ENCODE measurements around the gene SRBD1. TPM values are rescaled to one million over a fixed set of nuclear protein-coding genes. Genes with fewer than 3 reads are reported as not detected.

Gene SRBD1
- total and polyA plus RNA-seq, 2 experiments from 2014 or later: 27.4 to 46.3 TPM

- DNase-seq (ENCODE audit: low spot score) (no peak), ATAC-seq (no peak)
- no peaks in the 10 kb centered on the region for H4K20me1 ChIP-seq (replicated peaks; ENCODE audit: insufficient read depth)
- no peaks in the 10 kb centered on the region for H3K79me2 ChIP-seq (replicated peaks; ENCODE audit: insufficient read depth)
- no peak overlapping the region for H2AFZ ChIP-seq
- H3K36me3 Mint-ChIP-seq (ENCODE audit: low read depth): peaks cover 2% of the 10 kb centered on the region; the same call in 1 of the 3 replicates
- 0 out of 2 replicates have a peak, but pooled peaks cover 2% of the 10 kb centered on the region for H3F3A ChIP-seq (replicated peaks; ENCODE audit: low read depth)
- no peaks in the 10 kb centered on the region for H3K36me3 ChIP-seq (ENCODE audit: insufficient read depth)
- H3K4me3 Mint-ChIP-seq: no peak overlapping the region
- peaks cover 48% of the 10 kb centered on the region for H3K27me3 Mint-ChIP-seq (ENCODE audit: insufficient read depth, low read depth, poor library complexity)
- H3K9me2 ChIP-seq (ENCODE audit: insufficient read depth): no peaks in the 10 kb centered on the region
- no peak overlapping the region for H3K4me2 ChIP-seq
- TF ChIP-seq JUNB (IDR thresholded peaks at IDR 0.05; ENCODE audit: unreplicated experiment) (no peak), ETS1 (IDR thresholded peaks at IDR 0.05) (no peak), STAT1 (IDR thresholded peaks at IDR 0.05; ENCODE audit: unreplicated experiment) (no peak), ZNF114 (CRISPR knock-in tag; IDR thresholded peaks at IDR 0.05) (no peak), EZH2 (IDR thresholded peaks at IDR 0.05; ENCODE audit: low read depth, unreplicated experiment) (no peak), ZNF462 (CRISPR knock-in tag; IDR thresholded peaks at IDR 0.05) (no peak), EZH2phosphoT487 (IDR thresholded peaks at IDR 0.05; ENCODE audit: unreplicated experiment) (no peak), CTCF (conservative IDR thresholded peaks at IDR 0.05; ENCODE audit: low read depth in 2 of 2) (no peak), NANOG (IDR thresholded peaks at IDR 0.05; ENCODE audit: borderline replicate concordance) (no peak), REST (IDR thresholded peaks at IDR 0.05; ENCODE audit: unreplicated experiment) (no peak), POLR2AphosphoS5 (IDR thresholded peaks at IDR 0.05; ENCODE audit: low read depth) (no peak), CREB1 (CRISPR knock-in tag; IDR thresholded peaks at IDR 0.05; ENCODE audit: low read depth) (no peak)
- peaks cover 83% of the 10 kb centered on the region for H3K27me3 ChIP-seq (ENCODE audit: insufficient read depth)
- no peak overlapping the region for H3K27ac ChIP-seq (ENCODE audit: low read depth)
- no peak overlapping the region for H3K4me3 ChIP-seq
- H3K9me3 Mint-ChIP-seq: no peaks in the 10 kb centered on the region; the same call in 2 of the 3 replicates
- H3K4me1 Mint-ChIP-seq: peaks cover 15% of the 10 kb centered on the region
- H3K4me1 ChIP-seq (ENCODE audit: insufficient read depth): peaks cover 14% of the 10 kb centered on the region
- H3K27ac Mint-ChIP-seq: no peak overlapping the region
Observed at GRCh38 chr2:45647986-45648520, 37.0 kb upstream of the SRBD1 start.
